ENCODE data around the gene RGS6. TPM values are rescaled to one million over a fixed set of nuclear protein-coding genes. Genes with fewer than 3 reads are reported as not detected.
"Not testable (repeated sequence)": the region's sequence is repeated elsewhere in the genome, so short reads cannot be mapped to it uniquely, and the experiment has no call there.

The RGS6 gene
- total RNA-seq, 2 experiments from 2014 or later = 1.5 to 3.1 TPM

- H3K36me3 Mint-ChIP-seq = no peaks in the 10 kb centered on the region
- DNase-seq (no peak), ATAC-seq (no peak)
- H3K9me3 Mint-ChIP-seq (ENCODE audit: low read depth) = no peaks in the 10 kb centered on the region
- peaks cover 60% of the 10 kb centered on the region for H3K27me3 Mint-ChIP-seq
- no peak overlapping the region for H3K27ac Mint-ChIP-seq
- CTCF ChIA-PET = interaction anchor here (1.0 kb wide), 1 partner anchor 489 kb away, joined by 5 read pairs; no protein-coding TSS in a partner anchor
- no peak overlapping the region for H3K4me3 Mint-ChIP-seq
- H3K4me1 Mint-ChIP-seq = peaks cover 16% of the 10 kb centered on the region
Observed at GRCh38 chr14:71931492-71932228, 569 bp upstream of the RGS6 start.

GRCh38 chr14:71933001-71933587 lies 865 bp downstream of the RGS6 start:
- no peak for ATAC-seq
- no peak for DNase-seq
- H3K4me3 Mint-ChIP-seq = peak overlapping the region; percentile 3
- H3K4me1 Mint-ChIP-seq = peaks cover 16% of the 10 kb centered on the region
- H3K36me3 Mint-ChIP-seq = no peaks in the 10 kb centered on the region
- CTCF ChIA-PET = interaction anchor here (0.6 to 1.0 kb wide), 2 partner anchors 15 to 1975 kb away, joined by 3 read pairs; no protein-coding TSS in a partner anchor
- H3K27me3 Mint-ChIP-seq = peaks cover 59% of the 10 kb centered on the region
- no peaks in the 10 kb centered on the region for H3K9me3 Mint-ChIP-seq (ENCODE audit: low read depth)
- H3K27ac Mint-ChIP-seq = no peak overlapping the region

- H3K4me3 Mint-ChIP-seq = not testable (repeated sequence)
Observed at GRCh38 chr14:71938273-71938672, 6.0 kb downstream of the RGS6 start.

GRCh38 chr14:71939344-71939743 lies 7.1 kb downstream of the RGS6 start:
- DNase-seq; ATAC-seq; H3K4me1 Mint-ChIP-seq; H3K4me3 Mint-ChIP-seq; CTCF ChIA-PET; H3K36me3 Mint-ChIP-seq; H3K27ac Mint-ChIP-seq; H3K9me3 Mint-ChIP-seq (ENCODE audit: low read depth): not testable (repeated sequence)
- H3K27me3 Mint-ChIP-seq = peaks cover 27% of the 10 kb centered on the region

More at GRCh38 chr14:71938273-71938672, 6.0 kb downstream of the RGS6 start:
- DNase-seq; ATAC-seq; CTCF ChIA-PET; H3K4me1 Mint-ChIP-seq; H3K9me3 Mint-ChIP-seq (ENCODE audit: low read depth); H3K36me3 Mint-ChIP-seq; H3K27ac Mint-ChIP-seq: not testable (repeated sequence)
- peaks cover 30% of the 10 kb centered on the region for H3K27me3 Mint-ChIP-seq

DNA sequence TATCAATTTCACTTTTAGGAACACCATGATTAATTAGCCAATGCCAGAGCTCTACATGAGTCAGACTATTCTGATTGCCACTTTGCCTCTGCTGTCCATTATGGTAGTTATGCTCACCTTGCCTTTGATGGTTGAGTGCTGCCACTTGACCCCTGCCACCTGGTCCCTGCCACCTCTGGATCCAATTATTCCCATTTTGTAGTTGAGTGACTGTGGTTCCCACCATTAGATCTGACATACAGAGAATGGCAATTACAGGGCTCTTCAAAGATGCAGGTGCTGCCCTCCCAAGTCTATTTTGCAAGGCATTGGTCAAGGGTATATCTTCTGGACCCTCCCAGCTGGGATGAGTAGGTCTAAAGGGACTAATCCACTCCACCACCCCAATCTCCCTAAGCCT lies 8.3 kb downstream of the RGS6 start:
- H3K4me3 Mint-ChIP-seq; DNase-seq; H3K9me3 Mint-ChIP-seq (ENCODE audit: low read depth); CTCF ChIA-PET; H3K4me1 Mint-ChIP-seq; ATAC-seq; H3K27ac Mint-ChIP-seq; H3K36me3 Mint-ChIP-seq: not testable (repeated sequence)
- H3K27me3 Mint-ChIP-seq = peaks cover 22% of the 10 kb centered on the region

DNA sequence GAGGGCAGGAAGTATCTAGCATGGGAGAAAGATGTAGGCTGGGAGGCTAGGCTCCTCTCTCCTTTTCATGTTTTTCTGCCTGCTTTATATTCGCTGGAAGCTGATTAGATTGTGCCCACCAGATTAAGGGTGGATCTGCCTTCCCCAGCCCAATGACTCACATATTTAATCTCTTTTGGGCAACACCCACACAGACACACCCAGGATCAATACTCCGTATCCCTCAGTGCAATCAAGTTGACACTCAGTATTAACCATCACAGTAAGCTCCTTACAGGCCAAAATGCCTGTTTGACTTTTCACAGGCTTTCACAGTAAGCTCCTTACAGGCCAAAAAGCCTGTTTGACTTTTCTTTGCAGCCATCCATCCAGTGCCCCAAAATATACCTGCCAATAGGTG lies 9.4 kb downstream of the RGS6 start:
- H3K9me3 Mint-ChIP-seq (ENCODE audit: low read depth); H3K36me3 Mint-ChIP-seq; ATAC-seq; H3K4me3 Mint-ChIP-seq; H3K27ac Mint-ChIP-seq; H3K4me1 Mint-ChIP-seq; CTCF ChIA-PET; DNase-seq: not testable (repeated sequence)
- peaks cover 25% of the 10 kb centered on the region for H3K27me3 Mint-ChIP-seq

- Mint-ChIP-seq H3K9me3 (ENCODE audit: low read depth) (no peaks in the 10 kb centered on the region), H3K4me1 (no peaks in the 10 kb centered on the region), H3K27me3 (peaks cover 29% of the 10 kb centered on the region), H3K36me3 (no peaks in the 10 kb centered on the region), H3K27ac (no peak overlapping the region), H3K4me3 (no peak overlapping the region)
- ATAC-seq = no peak
- CTCF ChIA-PET = no interaction called here
- DNase-seq = no peak
Observed at GRCh38 chr14:71942904-71943694, 10.9 kb downstream of the RGS6 start.

- no peaks in the 10 kb centered on the region for H3K36me3 Mint-ChIP-seq
- no peak for ATAC-seq
- no peaks in the 10 kb centered on the region for H3K4me1 Mint-ChIP-seq
- no peak for DNase-seq
- no peak overlapping the region for H3K27ac Mint-ChIP-seq
- no peaks in the 10 kb centered on the region for H3K9me3 Mint-ChIP-seq (ENCODE audit: low read depth)
- H3K4me3 Mint-ChIP-seq = no peak overlapping the region
- CTCF ChIA-PET = no interaction called here
- peaks cover 33% of the 10 kb centered on the region for H3K27me3 Mint-ChIP-seq
Observed at GRCh38 chr14:71943695-71944018, 11.4 kb downstream of the RGS6 start.

GRCh38 chr14:71947947-71948500 lies 15.8 kb downstream of the RGS6 start:
- Mint-ChIP-seq H3K27me3 (peaks cover 40% of the 10 kb centered on the region), H3K36me3 (no peaks in the 10 kb centered on the region), H3K4me3 (no peak overlapping the region), H3K9me3 (ENCODE audit: low read depth) (no peaks in the 10 kb centered on the region), H3K27ac (no peak overlapping the region), H3K4me1 (no peaks in the 10 kb centered on the region)
- CTCF ChIA-PET = interaction anchor here (0.9 kb wide), 1 partner anchor 15 kb away, joined by 3 read pairs; the partner anchor contains the start of gene RGS6
- ATAC-seq (no peak), DNase-seq (no peak)

GRCh38 chr14:71952381-71953363 lies 20.4 kb downstream of the RGS6 start:
- Mint-ChIP-seq H3K27me3 (peaks cover 41% of the 10 kb centered on the region), H3K9me3 (ENCODE audit: low read depth) (no peaks in the 10 kb centered on the region), H3K27ac (no peak overlapping the region), H3K36me3 (no peaks in the 10 kb centered on the region), H3K4me3 (no peak overlapping the region), H3K4me1 (no peaks in the 10 kb centered on the region)
- CTCF ChIA-PET = no interaction called here
- no peak for ATAC-seq
- DNase-seq = no peak

GRCh38 chr14:71956920-71957563 lies 24.8 kb downstream of the RGS6 start:
- no peak for ATAC-seq
- H3K27me3 Mint-ChIP-seq = peaks cover 32% of the 10 kb centered on the region
- no peaks in the 10 kb centered on the region for H3K36me3 Mint-ChIP-seq
- CTCF ChIA-PET = no interaction called here
- H3K9me3 Mint-ChIP-seq (ENCODE audit: low read depth) = no peaks in the 10 kb centered on the region
- no peak overlapping the region for H3K27ac Mint-ChIP-seq
- H3K4me3 Mint-ChIP-seq = no peak overlapping the region
- H3K4me1 Mint-ChIP-seq = no peaks in the 10 kb centered on the region
- no peak for DNase-seq

GRCh38 chr14:71959055-71959454 lies 26.8 kb downstream of the RGS6 start:
- no peaks in the 10 kb centered on the region for H3K4me1 Mint-ChIP-seq
- H3K36me3 Mint-ChIP-seq = no peaks in the 10 kb centered on the region
- peaks cover 24% of the 10 kb centered on the region for H3K27me3 Mint-ChIP-seq
- CTCF ChIA-PET = no interaction called here
- H3K4me3 Mint-ChIP-seq = no peak overlapping the region
- no peak for ATAC-seq
- no peak overlapping the region for H3K27ac Mint-ChIP-seq
- no peaks in the 10 kb centered on the region for H3K9me3 Mint-ChIP-seq (ENCODE audit: low read depth)
- no peak for DNase-seq
